GM03348 (cell line): ENCODE measurements around the gene MAPK8.

Source experiments
- DNase-seq: peaks from one replicate; pipeline ENCODE4 v3.0.0; 2012; ENCODE audit warnings: low spot score

Gene MAPK8

GRCh38 chr10:48477616-48478015, 171.1 kb downstream of the MAPK8 start:
- no peak for DNase-seq

- DNase-seq = no peak
These were observed 172.0 kb downstream of the MAPK8 start for GRCh38 chr10:48478469-48478868.

GRCh38 chr10:48478980-48479811, 172.7 kb downstream of the MAPK8 start:
- DNase-seq = no peak

DNA sequence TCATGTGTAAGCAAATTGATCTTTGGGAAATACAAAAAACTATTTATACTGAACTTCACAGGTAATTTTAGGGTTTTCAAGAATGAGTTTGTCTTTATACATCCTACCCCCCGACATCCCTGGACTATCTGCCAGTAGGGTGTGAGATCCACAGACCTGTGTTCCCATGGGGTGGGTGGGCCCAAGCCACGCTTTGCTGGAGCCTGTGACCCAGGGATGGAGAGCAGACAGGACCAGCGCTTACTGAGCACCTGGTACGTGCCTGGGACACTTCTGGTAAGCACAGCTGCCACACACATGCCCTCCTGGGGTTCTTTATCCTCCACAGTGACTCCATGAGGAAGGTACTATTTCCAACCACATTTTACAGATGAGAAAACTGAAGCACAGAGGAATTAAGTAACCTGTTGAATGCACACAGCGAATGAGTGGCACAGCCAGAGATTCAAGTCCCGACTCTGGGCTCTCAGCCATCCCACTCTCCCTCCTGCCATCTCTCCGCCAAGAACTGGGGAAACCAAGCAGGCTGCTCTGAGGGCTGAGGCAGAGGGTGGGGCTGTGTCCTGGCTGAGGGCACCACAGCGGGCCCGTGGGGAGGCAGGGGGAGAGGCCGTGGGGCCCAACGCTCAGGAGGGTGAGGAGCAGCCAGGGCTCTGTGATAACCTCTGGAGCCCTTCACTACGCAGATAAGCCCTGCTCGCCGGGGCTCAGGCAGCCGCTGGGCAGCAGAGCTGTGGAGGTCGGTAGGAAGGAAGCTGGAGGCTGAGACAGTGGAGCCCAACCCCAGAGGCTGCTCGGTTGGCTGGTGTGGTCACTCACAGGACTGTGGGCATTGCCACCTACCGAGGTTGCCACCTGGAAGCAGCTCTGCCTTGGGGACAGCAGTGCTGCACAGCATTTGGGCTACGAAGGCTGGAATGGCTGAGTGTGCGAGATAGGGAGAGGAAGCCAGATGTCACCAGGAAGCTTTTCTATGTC, 174.2 kb downstream of the MAPK8 start:
- DNase-seq = no peak

GRCh38 chr10:48481385-48481784, 174.9 kb downstream of the MAPK8 start:
- DNase-seq = no peak

DNA sequence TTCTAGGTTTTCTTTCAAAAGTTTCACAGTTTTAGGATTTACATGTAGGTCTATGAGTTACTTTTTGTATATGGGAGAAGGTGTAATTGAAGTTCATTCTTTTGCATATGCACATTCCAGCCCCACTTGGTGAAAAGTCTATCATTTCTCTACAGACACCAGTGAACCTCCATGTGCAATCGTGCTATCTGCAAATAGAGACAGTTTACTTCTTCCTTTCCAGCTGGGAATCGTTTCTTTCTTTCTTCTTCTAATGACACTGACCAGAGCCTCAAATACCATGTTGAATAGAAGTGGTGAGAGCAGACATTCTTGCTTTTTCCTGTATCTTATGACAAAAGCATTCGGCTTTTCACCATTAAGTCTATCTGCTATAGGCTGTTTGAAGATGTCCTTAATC, 175.7 kb downstream of the MAPK8 start:
- DNase-seq = no peak

GRCh38 chr10:48484911-48485310, 178.4 kb downstream of the MAPK8 start:
- no peak for DNase-seq

GRCh38 chr10:48485711-48486110, 179.2 kb downstream of the MAPK8 start:
- no peak for DNase-seq

- DNase-seq = no peak
These were observed 180.8 kb downstream of the MAPK8 start for GRCh38 chr10:48487244-48487643.
